ENCODE data around the gene GPR176.

- no peak for TF ChIP-seq REST (IDR thresholded peaks at IDR 0.05; ENCODE audit: insufficient replicate concordance, low read depth)
- no peak for TF ChIP-seq POLR2AphosphoS5 (IDR thresholded peaks at IDR 0.05; ENCODE audit: low read depth)
Observed at GRCh38 chr15:39892418-39892817, 27.6 kb downstream of the GPR176 start.
